ENCODE data around the gene LITAFD. TPM values are rescaled to one million over a fixed set of nuclear protein-coding genes. Genes with fewer than 3 reads are reported as not detected.
A peak's percentile ranks its signal among the peaks of the same experiment; 100 is the strongest.

LITAFD gene
- total RNA-seq, 4 donors from 2014 or later = not detected

DNA sequence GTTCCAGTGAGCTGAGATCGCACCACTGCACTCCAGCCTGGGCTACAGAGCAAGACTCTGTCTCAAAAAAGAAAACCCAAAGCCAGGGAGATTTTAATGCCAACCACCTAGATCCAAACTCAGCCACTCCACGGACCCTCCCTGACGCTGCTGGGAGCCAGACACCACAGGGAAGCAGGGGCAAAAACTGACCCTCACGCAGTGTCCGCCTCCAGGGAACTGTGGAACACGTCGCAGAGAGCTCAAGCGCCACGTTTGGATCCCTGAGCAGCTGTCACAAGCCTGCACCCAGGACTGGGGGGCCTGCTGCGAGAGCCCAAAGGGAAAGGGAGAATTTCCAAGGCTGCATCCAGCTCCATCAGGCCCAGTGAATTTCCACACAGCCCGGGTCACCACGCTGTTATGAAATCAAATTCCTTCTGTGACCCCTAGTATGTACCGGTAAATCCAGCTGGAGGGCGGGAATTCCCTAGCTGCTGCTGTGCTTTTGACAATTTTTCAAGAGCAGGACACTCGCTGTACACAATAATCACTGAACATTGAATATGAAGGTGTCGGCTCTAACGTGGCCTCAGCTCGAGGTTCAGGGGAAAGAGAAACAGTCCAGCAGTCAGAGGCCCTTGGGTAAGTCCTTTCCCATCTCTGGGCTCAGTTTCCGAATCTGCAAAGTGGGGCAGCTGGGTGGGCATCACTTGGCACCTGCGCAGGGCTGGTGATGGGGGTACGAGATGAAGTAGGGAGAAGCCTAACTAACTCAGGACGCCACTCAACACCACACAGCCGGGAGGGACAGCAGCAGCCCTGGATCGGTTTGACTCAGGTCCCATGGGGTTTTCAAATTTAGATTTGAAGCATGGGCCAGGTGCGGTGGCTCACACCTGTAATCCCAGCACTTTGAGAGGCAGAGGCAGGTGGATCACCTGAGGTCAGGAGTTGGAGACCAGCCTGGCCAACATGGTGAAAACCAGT is 22.0 kb upstream of the LITAFD start:
- H3K36me3 ChIP-seq = peaks cover 0 to 37% (median 10%) of the 10 kb centered on the region in 3 donors
- no peaks in the 10 kb centered on the region for H3K27me3 ChIP-seq
- H3K4me1 ChIP-seq = peaks cover 0 to 78% (median 60%) of the 10 kb centered on the region in 4 donors
- H3K27ac ChIP-seq = peak overlapping the region in 3 of 4 donors; percentile 34 to 94 (median 86)
- TF ChIP-seq POLR2A (IDR thresholded peaks at IDR 0.05) (no peak), EP300 (IDR thresholded peaks at IDR 0.05) (peak in 1 of 2 donors; percentile 84)
- WGBS, 2 donors = 42 to 47% methylated on average over 24 to 25 of the region's 25 CpGs
- H3K9me3 ChIP-seq = no peaks in the 10 kb centered on the region
- peak overlapping the region in 1 of 4 donors; percentile 15 for H3K4me3 ChIP-seq
- peak; percentile 68 to 80 for DNase-seq (ENCODE audit: low spot score in 2 of 2)

DNA sequence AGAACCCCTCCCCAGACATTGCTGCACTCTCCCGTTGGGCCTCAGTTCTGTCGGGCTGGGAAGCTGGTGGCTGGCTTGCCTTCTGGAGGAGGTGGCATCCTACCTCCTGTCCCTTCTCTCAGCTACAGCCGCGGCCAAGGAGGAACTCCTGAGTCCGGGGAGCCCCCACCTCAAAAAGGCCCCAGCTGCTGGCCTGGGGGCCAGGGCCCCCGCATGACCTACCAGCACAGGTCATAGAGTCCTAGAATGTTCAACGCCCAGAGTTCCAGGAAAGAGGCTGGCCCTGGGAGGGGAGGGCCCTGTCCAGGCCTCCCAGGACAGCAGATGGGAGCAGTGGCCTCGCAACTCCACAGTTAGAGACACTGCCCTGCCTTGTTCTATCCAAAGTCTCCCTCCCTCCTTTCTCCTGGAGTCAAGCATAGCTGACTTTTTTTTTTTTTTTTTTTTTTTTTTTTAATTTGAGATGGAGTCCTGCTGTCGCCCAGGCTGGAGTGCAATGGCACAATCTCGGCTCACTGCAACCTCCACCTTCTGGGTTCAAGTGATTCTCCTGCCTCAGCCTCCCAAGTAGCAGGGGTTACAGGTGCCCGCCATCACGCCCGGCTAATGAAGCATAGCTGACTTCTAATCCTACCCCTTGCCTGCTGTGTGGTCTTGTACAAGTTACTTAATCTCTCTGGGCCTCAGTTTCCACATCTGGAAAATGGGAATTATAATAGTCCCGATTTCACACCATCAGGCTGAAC is 20.4 kb upstream of the LITAFD start:
- H3K4me3 ChIP-seq = peak overlapping the region in 1 of 4 donors; percentile 27
- DNase-seq (ENCODE audit: low spot score in 2 of 2) = peak in 1 of 2 donors; percentile 38
- peaks cover 0 to 22% (median 1%) of the 10 kb centered on the region in 3 donors for H3K36me3 ChIP-seq
- no peaks in the 10 kb centered on the region for H3K27me3 ChIP-seq
- WGBS, 2 donors = 40 to 52% methylated on average over 14 of the region's 14 CpGs
- H3K9me3 ChIP-seq = no peaks in the 10 kb centered on the region
- TF ChIP-seq POLR2A (IDR thresholded peaks at IDR 0.05) (no peak), EP300 (IDR thresholded peaks at IDR 0.05) (no peak)
- TF ChIP-seq, protein P1, sequence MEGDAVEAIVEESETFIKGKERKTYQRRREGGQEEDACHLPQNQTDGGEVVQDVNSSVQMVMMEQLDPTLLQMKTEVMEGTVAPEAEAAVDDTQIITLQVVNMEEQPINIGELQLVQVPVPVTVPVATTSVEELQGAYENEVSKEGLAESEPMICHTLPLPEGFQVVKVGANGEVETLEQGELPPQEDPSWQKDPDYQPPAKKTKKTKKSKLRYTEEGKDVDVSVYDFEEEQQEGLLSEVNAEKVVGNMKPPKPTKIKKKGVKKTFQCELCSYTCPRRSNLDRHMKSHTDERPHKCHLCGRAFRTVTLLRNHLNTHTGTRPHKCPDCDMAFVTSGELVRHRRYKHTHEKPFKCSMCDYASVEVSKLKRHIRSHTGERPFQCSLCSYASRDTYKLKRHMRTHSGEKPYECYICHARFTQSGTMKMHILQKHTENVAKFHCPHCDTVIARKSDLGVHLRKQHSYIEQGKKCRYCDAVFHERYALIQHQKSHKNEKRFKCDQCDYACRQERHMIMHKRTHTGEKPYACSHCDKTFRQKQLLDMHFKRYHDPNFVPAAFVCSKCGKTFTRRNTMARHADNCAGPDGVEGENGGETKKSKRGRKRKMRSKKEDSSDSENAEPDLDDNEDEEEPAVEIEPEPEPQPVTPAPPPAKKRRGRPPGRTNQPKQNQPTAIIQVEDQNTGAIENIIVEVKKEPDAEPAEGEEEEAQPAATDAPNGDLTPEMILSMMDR (IDR thresholded peaks at IDR 0.05) = no peak
- peak overlapping the region; percentile 50 to 94 (median 88) for H3K27ac ChIP-seq
- H3K4me1 ChIP-seq = peaks cover 0 to 90% (median 73%) of the 10 kb centered on the region in 4 donors

DNA sequence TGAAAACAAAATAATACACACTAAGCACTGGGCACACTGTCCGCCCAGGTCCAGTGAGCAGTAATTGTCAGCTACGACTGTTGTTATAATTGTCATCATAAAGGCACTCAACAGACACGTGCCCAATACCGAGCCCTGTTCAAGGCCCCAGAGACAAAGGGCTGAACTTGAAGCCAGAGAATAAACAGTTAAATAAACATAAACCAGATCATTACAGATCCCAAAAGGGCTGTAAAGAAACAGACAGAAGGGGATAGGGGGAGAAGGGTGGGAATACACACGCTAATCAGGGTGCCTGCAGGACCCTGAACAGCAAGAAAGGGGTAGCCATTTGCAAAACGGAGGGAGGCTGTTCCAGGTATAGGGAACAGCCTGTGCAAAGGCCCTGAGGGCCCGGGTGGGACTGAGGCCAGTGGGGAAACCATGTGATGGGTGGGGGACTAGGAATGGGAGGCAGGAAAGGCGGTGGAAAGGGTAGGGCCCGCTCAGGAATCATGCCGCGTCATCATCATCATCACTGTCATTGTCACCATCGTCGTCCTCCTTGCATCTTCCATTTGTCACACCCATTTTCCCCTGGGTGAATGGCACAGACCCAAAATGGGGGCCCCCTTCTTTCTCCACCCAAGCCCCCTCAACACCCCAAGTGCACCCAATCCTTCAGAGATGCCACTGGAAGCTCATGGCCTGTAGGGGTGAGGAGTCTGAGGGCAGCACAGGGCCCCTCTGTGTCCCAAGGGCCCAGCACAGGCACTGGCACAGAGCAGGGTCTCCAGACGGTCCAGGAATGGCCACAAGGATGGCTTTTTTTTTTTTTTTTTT is 19.6 kb upstream of the LITAFD start:
- DNase-seq (ENCODE audit: low spot score in 2 of 2) = no peak
- H3K27ac ChIP-seq = peak overlapping the region; percentile 40 to 94 (median 88)
- 66 to 71% methylated on average over 14 of the region's 14 CpGs for WGBS, 2 donors

DNA sequence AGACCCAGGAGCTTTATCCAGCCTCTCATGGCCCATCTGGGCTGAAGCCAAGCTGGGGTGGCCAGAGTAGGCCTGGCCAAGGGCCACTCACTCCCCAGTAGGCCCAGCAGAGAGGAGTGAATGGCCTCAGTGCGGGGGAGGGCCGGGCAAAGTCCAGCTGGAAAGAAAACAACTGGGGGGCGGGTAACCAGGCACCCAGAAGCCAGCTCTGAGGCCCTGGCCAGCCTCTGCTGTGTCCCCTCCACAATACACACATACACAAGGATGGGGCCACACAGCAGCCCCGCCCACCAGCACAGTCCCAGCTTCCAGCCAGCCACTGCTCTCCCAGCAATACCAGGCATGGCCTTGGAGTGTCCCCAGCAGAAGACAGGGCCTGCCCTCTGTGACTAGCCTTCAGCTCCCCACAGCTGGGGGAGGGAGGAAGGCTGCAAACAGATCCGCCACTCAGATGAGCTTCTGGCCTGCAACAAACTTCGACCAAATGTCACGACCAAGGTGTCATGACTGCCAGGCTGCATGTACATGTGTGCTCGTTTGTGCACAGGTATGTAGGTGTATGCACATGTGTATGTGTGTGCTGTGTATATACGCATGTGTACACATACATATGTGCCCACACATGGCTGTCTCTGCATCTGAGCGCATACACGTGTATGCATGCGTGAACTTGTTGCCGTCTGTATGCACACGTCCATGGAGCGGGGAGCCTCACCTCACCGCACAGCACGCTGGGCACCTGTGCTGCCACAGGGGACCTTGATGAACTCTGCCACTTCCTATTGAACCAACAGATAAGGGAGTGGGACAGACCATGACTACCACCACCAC is 18.3 kb upstream of the LITAFD start:
- DNase-seq (ENCODE audit: low spot score in 2 of 2) = peak; percentile 33 to 51
- Histone ChIP-seq H3K9me3 (no peaks in the 10 kb centered on the region), H3K27ac (peak overlapping the region; percentile 37 to 96 (median 92)), H3K27me3 (no peaks in the 10 kb centered on the region), H3K4me3 (peak overlapping the region in 1 of 4 donors; percentile 13), H3K36me3 (peaks cover 0 to 7% (median 0%) of the 10 kb centered on the region in 3 donors), H3K4me1 (peaks cover 0 to 80% (median 75%) of the 10 kb centered on the region in 4 donors)
- TF ChIP-seq POLR2A (IDR thresholded peaks at IDR 0.05) = peak in 1 of 2 donors; percentile 37
- peak in 1 of 2 donors; percentile 78 for TF ChIP-seq EP300 (IDR thresholded peaks at IDR 0.05)
- TF ChIP-seq, protein P1 (IDR thresholded peaks at IDR 0.05) = peak in 3 of 5 experiments; percentile 21 to 46 (median 42)
- 50 to 58% methylated on average over 13 to 17 of the region's 17 CpGs for WGBS, 2 donors

More for the DNA sequence above, 19.6 kb upstream of the LITAFD start:
- H3K36me3 ChIP-seq = peaks cover 0 to 18% (median 0%) of the 10 kb centered on the region in 3 donors
- no peaks in the 10 kb centered on the region for H3K27me3 ChIP-seq
- H3K4me3 ChIP-seq = no peak overlapping the region
- TF ChIP-seq POLR2A (IDR thresholded peaks at IDR 0.05) = no peak
- TF ChIP-seq, protein P1 (IDR thresholded peaks at IDR 0.05) = no peak
- TF ChIP-seq EP300 (IDR thresholded peaks at IDR 0.05) = no peak
- H3K9me3 ChIP-seq = no peaks in the 10 kb centered on the region
- H3K4me1 ChIP-seq = peaks cover 0 to 90% (median 76%) of the 10 kb centered on the region in 4 donors

Measured in tibial nerve (tissue), 4 donors.